ENCODE measurements around the gene SLC27A1. TPM values are rescaled to one million over a fixed set of nuclear protein-coding genes. Genes with fewer than 3 reads are reported as not detected.

SLC27A1 gene
- total and polyA plus RNA-seq, 9 of the 15 experiments (the other 6 are each of a cell fraction or from before 2014, with no cell fraction given), result 0.06 to 3.0 (median 1.1) TPM

GRCh38 chr19:17470068-17470841 is at the start of gene SLC27A1 (continued):
- no peak for TF ChIP-seq SIX5 (IDR thresholded peaks at IDR 0.05; ENCODE audit: borderline replicate concordance in 1 of 2, insufficient read depth in 1 of 2, low read depth in 1 of 2, low read length in 2 of 2)
- TF ChIP-seq ARHGAP35 (IDR thresholded peaks at IDR 0.05; ENCODE audit: partially characterized antibody), result no peak
- no peak for TF ChIP-seq CBX8 (IDR thresholded peaks at IDR 0.05; ENCODE audit: borderline replicate concordance, extremely low read depth, low read depth, low read length, poor library complexity, severe bottlenecking)
- no peak for TF ChIP-seq ZNF282 (CRISPR knock-in tag; IDR thresholded peaks at IDR 0.05)
- no peak for TF ChIP-seq ZNF133 (CRISPR knock-in tag; IDR thresholded peaks at IDR 0.05)
- peak; percentile 25; the same call in 1 of the 2 replicates for TF ChIP-seq CXXC5 (CRISPR knock-in tag; IDR thresholded peaks at IDR 0.05)
- TF ChIP-seq KAT2B (IDR thresholded peaks at IDR 0.05; ENCODE audit: low read depth, low read length), result no peak
- TF ChIP-seq DPF2 (IDR thresholded peaks at IDR 0.05), result no peak
- TF ChIP-seq, protein P1, sequence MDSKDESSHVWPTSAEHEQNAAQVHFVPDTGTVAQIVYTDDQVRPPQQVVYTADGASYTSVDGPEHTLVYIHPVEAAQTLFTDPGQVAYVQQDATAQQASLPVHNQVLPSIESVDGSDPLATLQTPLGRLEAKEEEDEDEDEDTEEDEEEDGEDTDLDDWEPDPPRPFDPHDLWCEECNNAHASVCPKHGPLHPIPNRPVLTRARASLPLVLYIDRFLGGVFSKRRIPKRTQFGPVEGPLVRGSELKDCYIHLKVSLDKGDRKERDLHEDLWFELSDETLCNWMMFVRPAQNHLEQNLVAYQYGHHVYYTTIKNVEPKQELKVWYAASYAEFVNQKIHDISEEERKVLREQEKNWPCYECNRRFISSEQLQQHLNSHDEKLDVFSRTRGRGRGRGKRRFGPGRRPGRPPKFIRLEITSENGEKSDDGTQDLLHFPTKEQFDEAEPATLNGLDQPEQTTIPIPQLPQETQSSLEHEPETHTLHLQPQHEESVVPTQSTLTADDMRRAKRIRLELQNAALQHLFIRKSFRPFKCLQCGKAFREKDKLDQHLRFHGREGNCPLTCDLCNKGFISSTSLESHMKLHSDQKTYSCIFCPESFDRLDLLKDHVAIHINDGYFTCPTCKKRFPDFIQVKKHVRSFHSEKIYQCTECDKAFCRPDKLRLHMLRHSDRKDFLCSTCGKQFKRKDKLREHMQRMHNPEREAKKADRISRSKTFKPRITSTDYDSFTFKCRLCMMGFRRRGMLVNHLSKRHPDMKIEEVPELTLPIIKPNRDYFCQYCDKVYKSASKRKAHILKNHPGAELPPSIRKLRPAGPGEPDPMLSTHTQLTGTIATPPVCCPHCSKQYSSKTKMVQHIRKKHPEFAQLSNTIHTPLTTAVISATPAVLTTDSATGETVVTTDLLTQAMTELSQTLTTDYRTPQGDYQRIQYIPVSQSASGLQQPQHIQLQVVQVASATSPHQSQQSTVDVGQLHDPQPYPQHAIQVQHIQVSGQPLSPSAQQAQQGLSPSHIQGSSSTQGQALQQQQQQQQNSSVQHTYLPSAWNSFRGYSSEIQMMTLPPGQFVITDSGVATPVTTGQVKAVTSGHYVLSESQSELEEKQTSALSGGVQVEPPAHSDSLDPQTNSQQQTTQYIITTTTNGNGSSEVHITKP (IDR thresholded peaks at IDR 0.05; ENCODE audit: partially characterized antibody), result peak; percentile 65
- no peak for TF ChIP-seq ZC3H8 (IDR thresholded peaks at IDR 0.05)
- TF ChIP-seq HDAC8 (tag; IDR thresholded peaks at IDR 0.05), result no peak
- no peak for TF ChIP-seq ATF1 (CRISPR knock-in tag; IDR thresholded peaks at IDR 0.05)
- TF ChIP-seq ATF1 (tag; IDR thresholded peaks at IDR 0.05), result 0 out of 2 replicates have a peak, but pooled peaks have one; percentile 23
- TF ChIP-seq FOS (IDR thresholded peaks at IDR 0.05; ENCODE audit: extremely low read depth, insufficient read length), result peak; percentile 45
- TF ChIP-seq ZBTB7A (IDR thresholded peaks at IDR 0.05; ENCODE audit: borderline replicate concordance, control insufficient read depth, low read depth, low read length), result peak; percentile 96
- TF ChIP-seq, protein P2, sequence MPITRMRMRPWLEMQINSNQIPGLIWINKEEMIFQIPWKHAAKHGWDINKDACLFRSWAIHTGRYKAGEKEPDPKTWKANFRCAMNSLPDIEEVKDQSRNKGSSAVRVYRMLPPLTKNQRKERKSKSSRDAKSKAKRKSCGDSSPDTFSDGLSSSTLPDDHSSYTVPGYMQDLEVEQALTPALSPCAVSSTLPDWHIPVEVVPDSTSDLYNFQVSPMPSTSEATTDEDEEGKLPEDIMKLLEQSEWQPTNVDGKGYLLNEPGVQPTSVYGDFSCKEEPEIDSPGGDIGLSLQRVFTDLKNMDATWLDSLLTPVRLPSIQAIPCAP (CRISPR knock-in tag; IDR thresholded peaks at IDR 0.05; ENCODE audit: borderline replicate concordance), result no peak
- TF ChIP-seq ZNF77 (CRISPR knock-in tag; IDR thresholded peaks at IDR 0.05), result no peak
- no peak for TF ChIP-seq HSF4 (CRISPR knock-in tag; IDR thresholded peaks at IDR 0.05; ENCODE audit: borderline replicate concordance)
- no peak for TF ChIP-seq ZNF449 (CRISPR knock-in tag; IDR thresholded peaks at IDR 0.05)
- no peak for TF ChIP-seq ZNF551 (CRISPR knock-in tag; IDR thresholded peaks at IDR 0.05)
- no peak for TF ChIP-seq PCBP1 (IDR thresholded peaks at IDR 0.05; ENCODE audit: low read depth, low read length, poor library complexity, severe bottlenecking)
- no peak for TF ChIP-seq ZNF174 (CRISPR knock-in tag; IDR thresholded peaks at IDR 0.05)
